GM12865 (cell line): ENCODE data around the gene GRK4.

Source experiments
- DNase-seq: peaks from one replicate; pipeline ENCODE4 v3.0.0; 2010; ENCODE audit warnings: low read depth
- H3K4me3 ChIP-seq: 2 replicates; pipeline ENCODE4 v1.5.1; 2011; ENCODE audit warnings: mild to moderate bottlenecking, low read depth, low read length, control low read depth
- CTCF ChIP-seq: IDR thresholded peaks from 2 replicates; pipeline ENCODE4 v1.5.1; 2011; ENCODE audit warnings: low read length, control low read depth, low read depth, inconsistent platforms; ENCODE audit not compliant: insufficient read depth; ENCODE audit errors: missing control alignments

The GRK4 gene

GRCh38 chr4:2939383-2940243 is 23.8 kb upstream of the GRK4 start:
- TF ChIP-seq CTCF, result no peak
- no peak overlapping the region for H3K4me3 ChIP-seq
- DNase-seq, result peak; percentile 29

- no peak overlapping the region for H3K4me3 ChIP-seq
- no peak for TF ChIP-seq CTCF
These were observed 22.9 kb upstream of the GRK4 start for GRCh38 chr4:2940267-2941137.

GRCh38 chr4:2941138-2942036 is 22.0 kb upstream of the GRK4 start:
- TF ChIP-seq CTCF, result no peak
- DNase-seq, result no peak
- no peak overlapping the region for H3K4me3 ChIP-seq

More at GRCh38 chr4:2940267-2941137, 22.9 kb upstream of the GRK4 start:
- DNase-seq, result no peak

- no peak for TF ChIP-seq CTCF
- no peak for DNase-seq
- H3K4me3 ChIP-seq, result no peak overlapping the region
These were observed 21.3 kb upstream of the GRK4 start for GRCh38 chr4:2942037-2942531.

- TF ChIP-seq CTCF, result no peak
- no peak for DNase-seq
- no peak overlapping the region for H3K4me3 ChIP-seq
These were observed 20.6 kb upstream of the GRK4 start for GRCh38 chr4:2942532-2943363.
